Breast epithelium (tissue), 3 donors: ENCODE data around the gene INSYN2A.

Source experiments
- POLR2A ChIP-seq: fragments of 450-650 bp; IDR thresholded peaks from one replicate; pipeline ENCODE4 v1.6.1; 2016; ENCODE audit warnings: antibody characterized with exemption, mild to moderate bottlenecking, moderate library complexity
- POLR2AphosphoS5 ChIP-seq, 3 donors: sonication (generic); formaldehyde crosslinking; IDR thresholded peaks; one replicate each; pipeline ENCODE4 v1.6.1; 2017; ENCODE audit warnings: antibody characterized with exemption in 3 of 3

DNA sequence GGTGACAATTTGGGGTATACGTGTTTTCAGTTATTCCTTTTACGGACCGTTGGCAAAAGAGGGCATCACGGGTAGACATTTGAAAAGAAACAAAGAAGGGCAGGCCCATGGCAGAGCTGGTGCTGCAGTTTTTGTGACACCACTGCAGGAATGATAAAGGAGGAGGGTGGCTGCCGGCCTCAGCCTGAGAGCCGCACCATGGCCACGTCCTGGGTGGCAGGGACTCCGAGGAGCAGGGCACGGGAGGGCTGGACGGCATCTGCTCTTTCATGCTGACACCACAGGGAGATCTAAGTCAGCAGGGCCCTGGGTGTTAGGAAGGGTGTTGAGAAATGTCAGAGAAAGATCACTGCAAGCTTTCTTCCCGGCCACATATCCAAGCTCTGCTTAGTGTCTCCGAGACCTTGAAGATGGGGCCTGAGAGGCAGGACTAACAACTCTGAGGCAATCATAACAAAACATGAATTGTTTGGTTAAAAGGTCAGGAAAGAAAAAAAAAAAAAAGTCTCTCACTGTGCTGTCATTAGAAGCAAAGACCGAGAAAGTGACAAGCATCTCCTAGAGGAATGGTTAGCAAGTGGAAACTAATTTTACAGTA is 36.6 kb downstream of the INSYN2A start:
- TF ChIP-seq POLR2A (no peak), POLR2AphosphoS5 (IDR thresholded peaks at IDR 0.05) (no peak)
